SH-SY5Y (cell line): ENCODE data around the gene ERVFRD-1.

Experiments
- GATA2 ChIP-seq: IDR thresholded peaks from 2 replicates; pipeline ENCODE4 v1.6.1; 2011; ENCODE audit warnings: mild to moderate bottlenecking, low read depth, low read length
- GATA3 ChIP-seq: IDR thresholded peaks from 2 replicates; pipeline ENCODE4 v1.6.1; 2011; ENCODE audit warnings: low read depth, mild to moderate bottlenecking, low read length, moderate library complexity

DNA sequence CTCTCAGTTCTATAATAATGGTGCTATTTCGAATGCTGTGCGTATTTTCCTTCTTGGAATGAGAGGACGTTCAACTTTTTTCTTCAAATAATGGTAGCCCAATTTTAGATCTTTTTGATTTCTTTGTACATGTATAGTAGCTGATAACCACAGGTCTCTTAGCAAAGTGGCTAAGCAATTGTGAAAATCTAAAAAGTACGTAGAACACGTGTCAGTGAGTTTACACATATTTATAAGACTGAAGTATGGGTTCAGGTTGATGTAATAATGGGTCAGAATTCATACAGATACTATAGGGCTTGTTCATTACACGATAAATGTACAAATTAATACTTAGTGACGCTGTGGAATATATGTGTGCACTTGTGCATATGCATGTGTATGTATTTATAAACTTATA is 16.6 kb downstream of the ERVFRD-1 start:
- TF ChIP-seq GATA3 (no peak), GATA2 (no peak)
